HK-2 (cell line): ENCODE measurements around the gene ZNRF2.
"Not testable (repeated sequence)": the region's sequence is repeated elsewhere in the genome, so short reads cannot be mapped to it uniquely, and the experiment has no call there.

Experiments used
- DNase-seq: peaks from one replicate; pipeline ENCODE4 v3.0.0-alpha.2; 2018; ENCODE audit not compliant: unreplicated experiment

Gene ZNRF2

DNA sequence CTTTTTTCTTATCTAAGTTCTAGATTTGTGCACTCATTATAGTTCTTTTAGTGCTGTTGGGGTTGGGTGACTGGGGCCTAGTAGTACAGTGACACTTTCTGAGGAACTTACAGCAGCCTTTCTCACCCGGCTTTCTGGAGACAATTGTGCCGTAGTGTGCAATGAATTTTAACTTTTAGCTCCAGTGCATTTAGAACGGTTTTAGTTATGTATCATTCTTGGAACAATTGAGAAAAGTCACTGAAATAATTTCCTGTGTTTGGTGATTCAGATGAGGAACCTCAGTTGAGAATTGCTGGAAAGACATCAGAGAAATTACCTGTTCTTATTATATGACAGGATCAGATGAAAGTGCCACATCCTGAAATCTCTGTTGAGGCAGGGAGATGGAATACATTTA lies 3.2 kb downstream of the ZNRF2 start:
- not testable (repeated sequence) for DNase-seq

DNA sequence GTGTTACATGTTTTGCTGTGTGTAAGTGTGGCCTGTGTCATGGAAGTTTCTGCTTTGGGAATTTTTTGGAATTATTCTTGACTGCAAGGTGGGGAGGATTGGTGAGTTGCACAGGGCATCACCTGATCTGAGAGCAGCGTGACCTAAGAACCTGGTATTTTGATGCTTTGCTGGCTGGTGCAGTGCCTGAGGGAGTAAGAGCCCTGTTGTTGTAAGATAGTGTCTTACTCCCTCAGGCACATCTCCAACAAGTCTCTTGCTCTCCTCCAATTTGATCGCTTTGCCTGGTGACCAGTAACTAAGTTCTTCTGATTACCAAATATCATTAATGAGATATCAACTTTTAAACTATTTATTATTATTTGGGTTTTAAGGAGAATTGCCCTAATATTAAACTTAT lies 5.2 kb downstream of the ZNRF2 start:
- not testable (repeated sequence) for DNase-seq

DNA sequence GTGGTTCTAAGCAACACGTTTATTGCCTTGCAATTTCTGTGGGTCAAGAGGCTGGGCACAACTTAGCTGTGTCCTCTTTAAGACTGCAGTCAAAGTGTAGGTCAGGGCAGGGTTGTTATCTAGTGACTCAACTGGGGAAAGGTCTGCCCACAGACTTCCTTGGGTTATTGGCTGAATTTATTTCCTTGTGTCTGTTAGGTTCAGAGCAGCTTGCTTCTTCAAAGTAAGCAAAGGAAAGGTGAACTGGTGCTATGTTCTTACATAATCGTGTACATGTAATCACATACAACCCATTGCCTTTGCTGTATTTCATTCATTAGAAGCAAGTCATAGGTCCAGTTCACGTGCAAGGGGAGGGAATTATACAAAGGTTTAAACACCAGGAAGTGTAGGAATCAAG lies 5.9 kb downstream of the ZNRF2 start:
- DNase-seq = not testable (repeated sequence)

DNA sequence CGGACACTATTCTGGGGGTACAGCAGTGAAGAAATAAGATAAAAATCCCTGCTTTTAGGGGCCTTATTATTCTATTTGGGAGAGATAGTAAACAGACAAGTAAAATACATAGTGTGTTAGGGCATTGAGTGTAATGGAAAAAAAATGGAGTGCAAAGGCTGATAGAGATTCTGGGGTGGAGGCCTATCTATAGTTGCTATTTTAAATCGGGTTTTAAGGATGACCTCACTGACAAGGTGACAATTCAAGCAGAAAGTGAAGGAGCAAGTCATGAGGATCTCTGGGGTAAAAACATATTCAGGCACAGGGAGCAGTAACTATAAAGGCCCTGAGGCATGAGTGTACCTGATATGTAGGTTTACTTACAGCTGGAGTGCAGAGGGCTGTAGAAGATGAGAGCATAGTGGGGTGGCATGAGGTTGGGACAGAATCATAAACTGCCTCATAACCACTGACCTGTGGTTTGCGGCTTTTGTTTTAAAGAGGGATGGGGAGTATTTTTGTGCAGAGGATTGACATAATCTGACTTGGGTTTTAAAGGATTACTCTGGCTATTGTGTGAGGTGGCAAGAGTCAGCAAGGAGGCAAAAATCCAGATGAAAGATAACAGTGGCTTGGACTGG lies 8.1 kb downstream of the ZNRF2 start:
- DNase-seq = not testable (repeated sequence)

DNA sequence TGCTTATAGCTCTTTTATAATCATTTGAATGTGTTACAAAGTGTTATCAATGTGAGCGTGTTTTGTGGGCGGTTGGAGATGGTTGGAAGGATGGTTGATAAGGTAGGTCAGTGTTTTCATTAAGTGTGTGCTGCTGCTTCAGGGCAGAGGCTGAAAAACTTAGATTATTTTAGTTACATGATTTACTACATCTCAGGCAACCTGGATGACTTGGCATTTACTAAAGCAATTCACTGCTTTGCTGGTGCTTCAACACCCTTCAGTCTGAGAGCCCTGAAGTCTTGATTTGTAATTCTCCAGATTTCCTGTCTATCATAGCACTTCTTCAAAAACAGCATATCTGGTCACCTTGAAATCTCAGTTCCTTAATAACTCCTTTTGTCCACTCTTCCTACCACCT lies 11.9 kb downstream of the ZNRF2 start:
- DNase-seq = not testable (repeated sequence)

DNA sequence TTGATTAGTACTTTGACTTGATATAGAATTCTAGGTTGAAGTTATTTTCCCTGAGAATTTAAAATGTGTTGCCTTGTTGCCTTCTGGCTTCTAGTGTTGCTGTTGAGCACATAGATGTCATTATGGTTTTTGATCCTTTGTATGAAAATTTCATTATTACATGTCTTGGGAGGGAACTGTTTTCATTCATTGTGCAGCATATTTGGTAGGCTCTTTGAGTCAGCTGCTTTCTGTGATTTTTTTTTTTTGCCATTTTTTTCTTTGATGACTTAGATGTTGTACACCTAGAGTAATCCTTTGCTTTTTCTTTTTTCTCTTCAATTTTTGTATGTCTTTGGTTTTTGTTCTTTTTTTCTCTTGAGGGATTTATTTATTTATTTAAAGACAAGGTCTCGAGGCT lies 13.1 kb downstream of the ZNRF2 start:
- not testable (repeated sequence) for DNase-seq

DNA sequence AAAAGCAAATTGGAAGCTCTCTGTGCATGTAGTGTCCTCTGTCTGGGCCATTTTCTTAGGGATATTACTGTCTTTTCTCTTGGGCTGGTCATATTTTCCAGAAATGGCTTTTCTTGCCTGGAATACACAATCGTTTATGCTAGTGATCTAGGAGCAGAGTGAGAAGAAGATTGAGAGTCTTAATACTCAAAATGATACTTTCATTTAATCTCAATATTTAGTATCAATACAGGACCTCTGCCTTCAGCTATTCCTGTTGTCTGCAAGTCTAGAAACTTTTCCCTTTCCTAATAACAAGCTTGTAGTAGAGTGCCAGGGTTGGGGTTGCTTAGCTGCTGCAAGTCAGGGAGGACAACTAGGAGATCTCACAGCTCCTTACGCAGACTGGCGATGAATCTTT lies 14.0 kb downstream of the ZNRF2 start:
- DNase-seq = not testable (repeated sequence)

DNA sequence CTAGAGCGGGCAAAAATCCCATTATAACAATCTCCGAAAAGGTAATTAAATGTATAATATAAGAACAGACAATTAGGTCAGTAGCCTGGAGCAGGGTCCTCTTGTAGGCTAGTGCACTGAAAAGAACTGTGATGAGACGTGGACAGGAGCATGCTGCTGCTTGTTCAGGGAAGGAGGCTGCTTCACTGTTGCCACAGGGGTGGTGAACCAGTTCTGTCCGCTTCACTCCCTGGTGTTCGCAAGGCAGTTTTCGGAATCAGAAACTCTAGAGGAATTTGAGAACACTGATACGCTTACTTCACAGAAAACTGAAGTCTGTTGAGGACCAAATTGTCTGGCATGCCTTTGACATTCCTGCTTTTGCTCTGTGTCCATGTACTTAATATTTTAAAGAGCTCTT lies 17.4 kb downstream of the ZNRF2 start:
- DNase-seq = no peak

DNA sequence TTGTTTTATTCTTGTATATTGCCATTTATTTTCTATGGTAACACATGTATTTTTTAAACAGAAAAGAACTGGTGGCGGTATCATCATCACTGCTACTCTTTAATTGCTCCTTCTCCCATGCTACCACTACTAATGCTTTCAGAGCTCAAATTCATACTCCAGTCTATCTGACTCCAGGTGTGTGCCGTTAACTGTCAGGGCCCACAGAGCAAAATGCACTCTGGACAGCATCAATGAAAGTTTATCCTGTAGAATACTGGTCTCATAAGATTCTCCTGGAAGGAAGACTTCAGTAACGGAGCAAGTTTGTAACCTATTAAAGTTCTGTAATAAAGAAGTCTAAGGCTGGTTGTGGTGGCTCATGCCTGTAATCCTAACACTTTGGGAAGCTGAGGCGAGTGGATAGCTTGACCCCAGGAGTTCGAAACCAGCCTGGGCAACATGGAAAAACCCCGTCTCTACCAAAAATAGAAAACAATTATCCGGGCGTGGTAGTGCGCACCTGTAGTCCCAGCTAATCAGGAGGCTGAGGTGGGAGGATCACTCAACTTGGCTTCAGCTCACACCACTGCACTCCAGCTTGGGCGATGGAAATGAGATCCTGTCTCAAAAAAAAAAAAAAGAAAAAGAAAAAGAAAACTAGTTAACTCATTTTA lies 18.4 kb downstream of the ZNRF2 start:
- no peak for DNase-seq

DNA sequence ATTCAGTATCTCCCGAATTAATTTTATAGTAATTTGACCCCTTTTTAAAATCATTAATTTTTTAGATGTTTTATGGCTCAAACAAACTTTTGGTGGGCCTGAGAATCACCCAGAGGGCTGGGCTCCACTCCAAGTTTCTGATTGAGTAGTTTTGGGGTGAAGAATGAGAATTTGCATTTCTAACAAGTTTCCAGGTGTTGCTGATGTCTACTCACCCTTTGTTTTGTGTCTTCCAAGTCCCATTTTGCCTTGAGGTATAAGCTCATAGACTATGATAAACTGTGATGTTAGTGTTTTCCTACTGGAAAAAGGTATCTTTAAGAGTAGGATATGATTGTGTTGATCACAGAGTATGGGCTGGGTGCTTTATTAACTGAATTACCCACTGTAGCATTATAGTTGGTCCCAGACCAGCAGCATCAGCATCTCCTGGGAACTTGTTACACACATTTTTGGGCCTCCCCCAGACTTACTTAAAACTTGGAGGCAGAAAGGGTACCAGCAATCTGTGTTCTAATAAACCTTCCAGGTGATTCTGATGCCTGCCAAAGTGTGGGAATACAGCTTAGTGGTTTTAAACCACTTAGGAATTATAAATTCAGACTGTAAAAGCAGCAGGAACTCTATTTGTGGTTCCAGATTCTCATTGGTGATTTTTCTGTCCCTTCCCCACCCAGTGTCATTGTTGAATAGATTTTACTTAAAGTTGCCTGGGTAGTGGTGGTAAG lies 19.1 kb downstream of the ZNRF2 start:
- no peak for DNase-seq

DNA sequence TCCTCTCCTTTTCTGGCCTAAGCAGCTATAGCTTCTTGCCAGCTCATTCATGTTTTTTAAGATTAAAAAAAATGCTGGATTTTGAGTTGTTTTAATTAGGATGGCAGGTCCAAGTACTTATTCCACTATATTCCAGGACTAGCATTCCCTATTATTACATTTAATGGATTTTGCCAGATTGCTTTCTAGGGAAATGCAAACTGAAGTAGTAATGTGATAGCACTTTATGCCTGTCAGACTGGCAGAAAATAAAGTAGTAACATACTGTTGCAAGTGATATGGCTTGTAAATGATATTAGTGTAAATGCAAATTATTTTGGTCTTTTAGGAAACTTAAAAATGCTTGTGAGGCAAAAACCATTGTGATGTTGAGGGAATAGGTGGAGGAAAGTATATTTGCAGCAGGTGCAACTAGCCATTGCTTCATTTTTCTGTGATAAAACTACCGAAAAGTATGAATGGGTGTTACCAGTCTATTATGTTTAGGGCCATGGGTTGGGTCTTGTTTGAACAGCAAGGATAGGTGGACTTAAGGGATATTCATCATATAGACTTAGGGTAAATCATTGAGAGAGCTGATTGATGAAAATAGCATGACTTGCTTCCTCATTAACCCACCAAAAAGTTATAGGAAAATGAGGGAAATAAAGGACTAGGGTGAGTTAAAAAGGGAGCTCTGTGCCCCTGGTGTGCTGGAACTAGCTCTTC lies 19.9 kb downstream of the ZNRF2 start:
- DNase-seq = no peak

DNA sequence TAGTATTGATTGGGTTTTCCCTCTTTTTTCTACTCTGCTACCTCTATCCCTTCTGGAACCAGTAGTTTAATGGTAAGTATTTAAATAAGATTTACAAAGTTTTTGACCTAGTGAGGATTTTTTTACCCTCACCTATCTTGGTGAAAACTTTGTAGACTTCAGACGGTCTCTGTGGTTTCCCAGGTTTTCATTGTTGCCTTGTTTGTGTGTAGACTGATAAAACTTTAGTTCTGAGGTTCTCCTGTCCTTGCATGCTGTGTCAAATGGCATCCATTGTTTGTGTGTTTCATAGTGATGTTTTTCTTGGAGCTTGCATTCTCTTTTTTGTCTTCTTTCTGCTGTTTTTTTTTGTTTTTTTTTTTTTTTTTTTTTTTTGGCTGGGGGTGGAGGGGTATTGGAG lies 22.6 kb downstream of the ZNRF2 start:
- no peak for DNase-seq

DNA sequence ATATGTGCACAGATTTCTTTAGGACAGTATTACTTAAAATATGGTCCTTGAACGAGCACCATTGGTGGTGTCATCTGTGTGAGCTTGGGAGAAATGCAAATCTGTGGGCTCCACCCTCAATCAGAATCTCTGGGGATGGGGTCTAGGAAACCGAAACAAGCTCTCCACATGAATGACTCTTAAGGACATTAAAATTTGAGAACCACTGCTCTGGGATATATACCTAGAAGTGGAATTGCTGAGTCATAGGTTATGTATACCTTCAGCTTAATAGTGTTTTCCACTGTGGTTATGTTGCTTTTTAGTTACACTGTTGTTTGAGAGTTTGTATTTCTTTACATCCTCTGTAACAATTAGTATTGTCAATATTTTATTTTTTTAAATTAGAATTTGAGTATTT lies 24.0 kb downstream of the ZNRF2 start:
- no peak for DNase-seq

DNA sequence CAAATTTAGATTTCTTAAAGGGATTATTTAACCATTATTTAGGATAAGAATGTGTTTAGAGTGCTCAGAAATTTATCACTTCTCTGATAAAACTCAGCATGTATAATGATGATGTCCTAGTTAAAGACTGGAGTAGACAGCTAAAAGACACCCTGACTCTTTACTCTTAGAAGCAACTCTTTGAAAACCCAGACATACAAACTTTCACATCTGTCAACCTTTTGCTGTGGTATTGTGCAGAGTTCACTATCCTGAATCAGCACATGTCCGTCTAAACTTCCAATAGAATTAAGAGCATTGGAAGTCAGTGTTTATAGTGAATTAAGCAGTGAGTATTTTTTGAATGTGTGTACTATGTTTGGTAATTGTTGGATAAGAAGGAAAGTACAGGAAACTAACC lies 24.9 kb downstream of the ZNRF2 start:
- DNase-seq = no peak

DNA sequence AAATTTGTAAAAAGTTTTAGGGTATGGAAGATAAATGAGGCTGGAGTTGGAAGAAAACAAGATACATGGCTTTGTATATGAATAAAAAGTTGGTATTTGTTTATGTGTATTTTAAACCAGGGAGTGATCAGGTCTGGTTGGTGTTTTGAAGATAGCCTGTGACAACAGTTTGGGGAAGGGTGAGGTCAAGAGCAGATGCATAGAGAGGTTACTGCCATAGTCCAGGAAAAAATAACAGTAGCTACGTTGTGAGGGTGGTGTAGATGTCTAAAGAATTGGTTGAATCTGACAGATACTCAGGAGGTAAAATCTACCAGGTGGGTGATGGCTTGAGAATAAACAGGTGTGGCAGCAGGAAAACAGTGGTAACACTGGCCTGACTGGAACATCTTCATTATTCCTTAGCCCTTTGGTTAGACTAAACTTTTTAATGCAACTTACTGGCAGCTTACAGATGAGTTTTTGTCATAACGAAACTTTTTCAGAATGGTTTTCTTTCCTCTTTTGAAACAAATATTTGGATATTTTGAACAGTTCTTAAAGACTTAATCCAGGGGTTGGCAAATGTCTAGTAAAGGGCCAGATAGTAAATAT lies 25.5 kb downstream of the ZNRF2 start:
- no peak for DNase-seq

DNA sequence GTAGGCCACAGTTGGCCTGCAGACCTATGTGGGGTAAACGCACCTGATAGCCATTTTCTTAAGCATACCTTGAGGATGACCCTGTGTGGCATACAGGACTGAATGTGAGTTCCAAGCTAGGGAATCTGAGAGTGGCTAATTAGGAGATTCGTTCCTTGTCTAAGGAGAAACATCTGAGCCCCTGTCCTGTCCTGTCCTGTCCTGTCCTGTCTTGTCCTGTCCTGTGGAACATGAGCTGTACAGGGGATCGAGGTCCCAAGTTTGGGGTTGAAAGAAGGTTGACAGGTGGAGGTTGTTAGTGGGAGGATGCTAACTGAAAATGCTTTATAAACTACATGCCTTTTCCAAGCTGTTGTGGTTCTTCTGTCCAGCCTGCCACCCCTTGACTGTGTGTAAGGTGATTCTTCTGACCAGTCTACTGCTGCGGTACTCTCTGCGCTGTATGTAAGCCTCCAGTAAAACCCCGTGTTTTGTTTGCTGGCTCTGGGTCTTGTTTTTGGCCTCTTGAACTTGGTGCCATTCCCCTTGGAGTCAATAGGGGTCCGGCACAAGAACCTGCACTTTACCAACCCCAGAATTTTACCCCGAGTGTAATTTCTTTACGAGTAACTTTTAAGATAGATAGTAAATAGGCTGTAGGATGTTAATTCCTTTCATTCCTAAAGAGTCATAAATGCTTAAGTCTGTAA lies 26.4 kb downstream of the ZNRF2 start:
- no peak for DNase-seq

DNA sequence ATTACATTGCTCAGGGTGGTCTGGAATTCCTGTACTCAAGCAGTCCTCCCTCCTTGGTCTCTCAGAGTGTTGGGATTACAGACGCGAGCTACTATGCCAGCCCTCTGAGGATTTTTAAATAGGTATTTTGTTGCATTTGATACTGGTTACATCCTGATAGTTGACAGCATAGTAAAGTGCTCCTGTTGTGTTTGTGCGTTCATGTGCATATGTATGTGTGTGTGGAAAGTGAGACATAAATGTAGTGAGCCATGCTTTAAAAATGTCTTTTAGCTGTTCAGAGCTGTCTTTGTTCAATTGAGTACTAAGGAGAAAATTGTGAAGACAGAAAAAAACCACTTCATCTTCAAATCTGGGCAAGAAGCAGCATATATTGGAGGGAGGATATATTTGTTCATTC lies 27.8 kb downstream of the ZNRF2 start:
- no peak for DNase-seq

DNA sequence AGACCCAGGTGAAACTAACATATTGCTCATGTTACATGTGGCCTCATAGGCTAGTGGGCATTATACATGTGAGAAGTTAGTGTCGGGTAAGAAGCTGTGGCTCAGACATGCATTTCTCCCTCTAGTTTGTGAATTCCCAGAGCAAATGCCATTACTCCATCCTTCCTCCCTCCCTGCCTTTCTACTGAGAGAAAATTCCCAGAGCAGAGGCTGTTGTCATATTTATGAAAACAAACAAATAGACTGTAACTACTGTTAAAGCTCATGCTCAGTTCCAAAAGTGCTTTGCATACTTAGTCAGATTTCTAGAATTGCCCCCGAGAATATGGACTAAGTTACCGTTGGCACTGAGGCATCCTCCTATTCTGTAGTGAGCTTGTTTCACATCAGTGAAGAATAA lies 29.0 kb downstream of the ZNRF2 start:
- DNase-seq = no peak

DNA sequence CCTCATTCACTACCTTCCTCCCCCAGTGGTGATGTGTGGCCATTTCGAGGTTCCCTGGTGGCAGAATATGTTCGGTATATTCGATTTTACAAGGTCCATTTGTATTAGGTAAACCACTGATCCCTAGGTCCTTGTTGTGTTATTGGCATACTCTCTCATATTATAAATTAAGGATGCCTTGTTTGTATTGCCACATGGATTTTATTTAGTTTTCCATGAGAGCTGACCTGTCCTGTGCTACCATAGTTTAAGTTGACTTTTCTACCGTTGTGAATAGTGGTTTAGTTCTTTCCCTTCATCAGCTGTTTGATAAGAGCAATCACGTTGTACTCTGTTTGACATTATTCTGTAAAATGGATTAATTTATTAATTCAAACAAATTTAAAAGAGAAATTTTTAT lies 29.4 kb downstream of the ZNRF2 start:
- DNase-seq = no peak

DNA sequence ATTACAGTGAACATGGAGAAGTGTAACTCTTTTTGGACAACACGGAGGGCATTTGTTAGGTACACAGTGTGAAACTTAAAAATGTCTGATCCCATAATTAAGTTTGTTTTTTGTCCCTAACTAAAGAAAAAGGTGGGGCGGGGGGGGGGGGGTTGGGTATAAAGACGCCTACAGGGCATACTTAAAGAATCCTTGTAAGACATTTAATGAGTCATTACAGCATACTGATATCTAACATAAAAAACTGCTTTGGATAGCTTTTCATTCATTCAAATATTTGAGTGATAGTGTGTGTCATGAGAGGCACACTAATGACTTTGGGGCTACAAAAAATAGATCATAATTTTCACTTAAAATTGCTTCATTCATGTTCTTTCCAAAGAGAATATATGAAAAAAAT lies 31.2 kb downstream of the ZNRF2 start:
- DNase-seq = no peak

DNA sequence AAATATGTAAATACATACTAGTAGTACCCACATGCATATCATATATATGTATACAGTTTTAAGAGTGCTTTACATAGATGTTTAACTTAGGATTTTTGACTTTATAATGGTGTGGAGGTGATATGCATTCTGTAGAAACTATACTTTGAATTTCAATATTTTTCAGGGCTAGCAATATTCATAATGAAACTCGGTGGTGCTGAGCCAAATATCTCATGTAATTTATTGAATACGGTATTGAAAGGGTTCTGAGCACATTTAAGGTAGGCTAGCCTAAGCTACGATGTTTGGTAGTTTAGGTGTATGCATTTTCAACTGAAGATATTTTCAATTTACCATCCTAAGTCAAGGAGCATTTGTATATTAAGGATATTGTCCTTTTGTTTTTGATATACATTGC lies 36.0 kb downstream of the ZNRF2 start:
- no peak for DNase-seq
